Left lung (tissue), 10 donors: ENCODE data around the gene SPO11. TPM values are rescaled to one million over a fixed set of nuclear protein-coding genes. Genes with fewer than 3 reads are reported as not detected.

Source experiments
- ATAC-seq: fragments of 200-7000 bp; cut with Tn5 transposase; one replicate; pipeline ENCODE4 v1.9.1; 2020; ENCODE audit warnings: moderate library complexity
- DNase-seq, 4 donors: peaks; one replicate each; pipeline ENCODE4 v3.0.0-alpha.2; 2013 to 2020
- H3K27ac ChIP-seq, 2 donors: fragments of 200-600 bp; sonication (generic) in 1 of 2; one replicate each; pipeline versions ENCODE4 v1.5.0 to v1.8.0; 2020 to 2021
- H3K27me3 ChIP-seq, 2 donors: fragments of 200-600 bp; sonication (generic) in 1 of 2; one replicate each; pipeline versions ENCODE4 v1.5.0 to v1.8.0; 2020 to 2021
- H3K36me3 ChIP-seq, 2 donors: fragments of 200-600 bp; sonication (generic) in 1 of 2; one replicate each; pipeline versions ENCODE4 v1.5.0 to v1.8.0; 2020 to 2021
- H3K4me1 ChIP-seq, 2 donors: fragments of 200-600 bp; one replicate each; pipeline ENCODE4 v1.8.0; 2021
- H3K4me3 ChIP-seq, 2 donors: fragments of 200-600 bp; sonication (generic) in 1 of 2; one replicate each; pipeline versions ENCODE4 v1.5.0 to v1.8.0; 2020 to 2021; ENCODE audit warnings: mild to moderate bottlenecking in 1 of 2
- H3K9me3 ChIP-seq, 2 donors: fragments of 200-600 bp; sonication (generic) in 1 of 2; one replicate each; pipeline versions ENCODE4 v1.5.0 to v1.8.0; 2020 to 2021
- CTCF ChIP-seq, 2 donors: fragments of 200-600 bp; sonication (generic) in 1 of 2; IDR thresholded peaks; one replicate each; pipeline versions ENCODE4 v1.5.0 to v1.8.0; 2021; ENCODE audit warnings: antibody characterized with exemption in 2 of 2
- intact Hi-C, 2 donors: fragments of 100-400 bp; cut with DNase I; formaldehyde crosslinking; loops; one replicate each; pipeline versions ENCODE4 v1.11.2 to v1.14.2; 2022
- polyA plus RNA-seq, 6 donors: library from polyadenylated mRNA; unstranded; fragments of 120-200 nt; gene quantifications; one replicate each; pipeline ENCODE4 v1.2.1, GENCODE V29; 2013; ENCODE audit not compliant: insufficient read length in 6 of 6
- total RNA-seq, 2 donors: library from RNA; stranded (reverse); fragmentation: NEBNext Ultra II Directional; extraction: Animal tissue kit (Norgen Biotek cat#: 25700); gene quantifications; one replicate each; pipeline ENCODE4 v1.2.1, GENCODE V29; 2021
- donor health status: DM: no; HTN: yes; CAD: no.
- donor health status: DM: no; HTN: no; CAD: no.

SPO11 gene
- total and polyA plus RNA-seq, 8 donors = not detected

GRCh38 chr20:57310821-57311514 is 18.6 kb upstream of the SPO11 start:
- H3K27me3 ChIP-seq = peaks cover 0 to 45% of the 10 kb centered on the region in 2 donors
- intact Hi-C loops = no loop called here

GRCh38 chr20:57312138-57312537 is 17.5 kb upstream of the SPO11 start:
- H3K9me3 ChIP-seq = no peaks in the 10 kb centered on the region
- H3K4me1 ChIP-seq = no peaks in the 10 kb centered on the region
- no peak overlapping the region for H3K27ac ChIP-seq
- no peaks in the 10 kb centered on the region for H3K36me3 ChIP-seq
- ATAC-seq = no peak
- DNase-seq = no peak
- peaks cover 0 to 53% of the 10 kb centered on the region in 2 donors for H3K27me3 ChIP-seq
- H3K4me3 ChIP-seq = no peak overlapping the region
- intact Hi-C loops = no loop called here
- TF ChIP-seq CTCF (IDR thresholded peaks at IDR 0.05) = no peak

More at GRCh38 chr20:57310821-57311514, 18.6 kb upstream of the SPO11 start:
- Histone ChIP-seq H3K4me1 (no peaks in the 10 kb centered on the region), H3K4me3 (no peak overlapping the region), H3K9me3 (no peaks in the 10 kb centered on the region), H3K27ac (no peak overlapping the region), H3K36me3 (no peaks in the 10 kb centered on the region)
- TF ChIP-seq CTCF (IDR thresholded peaks at IDR 0.05) = no peak
- ATAC-seq = no peak
- no peak for DNase-seq

DNA sequence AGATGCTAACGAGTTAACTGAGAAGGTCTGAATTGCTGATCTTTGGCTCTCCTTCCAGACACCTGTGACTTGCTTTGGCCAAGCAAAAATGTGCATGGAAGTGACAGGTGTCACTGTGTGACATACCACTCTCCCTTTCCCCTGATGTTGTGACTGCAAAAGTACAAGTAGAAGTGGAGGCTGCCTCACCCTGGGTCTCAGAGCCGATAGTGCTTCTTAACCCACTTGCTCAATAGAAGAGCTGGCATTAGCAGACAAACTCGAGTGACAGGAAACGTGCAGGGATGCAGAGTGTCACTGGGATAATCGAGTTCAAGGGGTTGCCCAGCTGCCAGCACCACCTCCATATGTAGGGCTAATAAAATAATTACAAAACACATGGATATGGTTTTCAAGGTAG is 16.4 kb upstream of the SPO11 start:
- no peak for TF ChIP-seq CTCF (IDR thresholded peaks at IDR 0.05)
- Histone ChIP-seq H3K27me3 (peaks cover 0 to 45% of the 10 kb centered on the region in 2 donors), H3K9me3 (no peaks in the 10 kb centered on the region), H3K36me3 (no peaks in the 10 kb centered on the region), H3K4me1 (no peaks in the 10 kb centered on the region), H3K4me3 (no peak overlapping the region), H3K27ac (no peak overlapping the region)
- intact Hi-C loops = no loop called here
- DNase-seq (no peak), ATAC-seq (no peak)

- Histone ChIP-seq H3K9me3 (no peaks in the 10 kb centered on the region), H3K4me3 (no peak overlapping the region), H3K27me3 (peaks cover 0 to 38% of the 10 kb centered on the region in 2 donors), H3K27ac (no peak overlapping the region), H3K4me1 (no peaks in the 10 kb centered on the region), H3K36me3 (no peaks in the 10 kb centered on the region)
- DNase-seq (no peak), ATAC-seq (no peak)
- intact Hi-C loops = no loop called here
- no peak for TF ChIP-seq CTCF (IDR thresholded peaks at IDR 0.05)
Observed at GRCh38 chr20:57313951-57314350, 15.7 kb upstream of the SPO11 start.

DNA sequence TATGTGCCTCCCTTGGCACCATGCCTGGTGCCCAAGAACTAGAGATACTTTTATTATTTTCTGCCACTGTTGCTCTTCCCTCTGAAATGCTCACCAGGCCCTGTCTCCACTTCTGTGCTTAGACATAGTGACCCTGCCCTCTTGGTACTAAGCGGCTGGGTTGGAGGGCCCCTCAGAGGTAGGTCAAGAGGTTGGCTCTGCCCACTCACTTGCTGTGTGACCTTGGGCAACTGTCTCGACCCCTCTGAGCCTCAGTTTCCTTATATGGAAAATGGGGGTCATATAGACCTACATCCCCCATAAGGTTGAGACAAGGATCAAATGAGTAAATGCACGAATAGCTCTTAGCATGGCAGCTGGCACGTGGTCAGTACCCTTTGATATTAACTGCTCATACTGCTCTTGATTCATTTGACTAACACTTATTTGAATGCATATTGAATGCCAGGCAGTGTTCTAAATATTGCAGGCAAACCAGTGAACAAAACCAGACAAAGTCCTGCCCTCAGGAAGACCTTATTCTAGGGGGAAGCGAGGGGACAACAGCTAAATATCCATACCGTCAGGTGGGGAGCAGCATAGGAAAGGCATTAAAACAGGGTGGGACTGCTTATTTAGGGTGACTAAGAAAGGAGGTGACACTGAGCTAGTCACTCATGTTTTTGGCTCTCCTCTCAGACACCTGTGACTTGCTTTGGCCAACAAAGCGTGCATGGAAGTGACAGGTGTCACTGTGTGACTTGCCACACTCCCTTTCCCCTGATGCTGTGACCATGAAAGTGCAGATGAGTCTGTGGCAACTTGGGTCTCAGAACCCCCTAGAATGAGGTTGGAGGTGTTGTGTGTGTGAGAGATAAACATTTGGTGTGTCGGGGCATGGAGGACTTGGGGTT is 14.3 kb upstream of the SPO11 start:
- no peak for DNase-seq
- H3K36me3 ChIP-seq = no peaks in the 10 kb centered on the region
- no peak for TF ChIP-seq CTCF (IDR thresholded peaks at IDR 0.05)
- H3K4me3 ChIP-seq = no peak overlapping the region
- H3K27me3 ChIP-seq = peaks cover 0 to 35% of the 10 kb centered on the region in 2 donors
- intact Hi-C loops = no loop called here
- no peaks in the 10 kb centered on the region for H3K9me3 ChIP-seq
- H3K4me1 ChIP-seq = no peaks in the 10 kb centered on the region
- no peak overlapping the region for H3K27ac ChIP-seq
- no peak for ATAC-seq
